Measurements from ENCODE around the gene CLN3.
"Not testable (repeated sequence)": the region's sequence is repeated elsewhere in the genome, so short reads cannot be mapped to it uniquely, and the experiment has no call there.

Gene CLN3

DNA sequence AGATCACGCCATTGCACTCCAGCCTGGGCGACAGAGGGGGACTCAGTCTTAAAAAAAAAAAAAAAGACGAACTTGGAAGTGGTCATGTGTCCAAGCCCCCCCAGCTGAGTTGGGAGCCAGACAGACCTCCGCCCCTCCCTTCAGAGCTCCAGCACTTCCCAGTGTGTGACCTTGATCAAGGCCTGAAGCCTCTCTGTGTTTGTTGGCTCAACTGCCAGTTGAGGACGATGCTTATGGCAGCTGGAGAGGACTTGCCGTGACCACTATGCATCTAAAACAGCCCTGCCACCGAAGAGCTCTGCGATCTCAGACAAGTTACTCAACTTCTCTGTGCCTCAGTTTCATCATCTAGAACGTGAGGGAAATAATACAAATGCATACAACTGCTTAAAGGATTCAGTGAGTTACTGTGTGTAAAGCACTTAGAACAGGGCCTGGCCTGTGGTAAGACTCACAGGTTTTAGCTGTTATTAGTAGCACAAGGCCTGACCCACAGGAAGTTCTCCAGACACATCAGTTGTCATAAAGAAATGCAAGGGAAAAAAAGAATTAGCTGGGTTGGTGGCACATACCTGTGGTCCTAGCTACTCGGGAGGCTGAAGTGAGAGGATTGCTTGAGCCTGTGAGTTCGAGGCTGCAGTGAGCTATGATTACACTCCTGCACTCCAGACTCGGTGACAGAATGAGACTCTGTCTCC lies 21.8 kb upstream of the CLN3 start:
- no peak for DNase-seq

DNA sequence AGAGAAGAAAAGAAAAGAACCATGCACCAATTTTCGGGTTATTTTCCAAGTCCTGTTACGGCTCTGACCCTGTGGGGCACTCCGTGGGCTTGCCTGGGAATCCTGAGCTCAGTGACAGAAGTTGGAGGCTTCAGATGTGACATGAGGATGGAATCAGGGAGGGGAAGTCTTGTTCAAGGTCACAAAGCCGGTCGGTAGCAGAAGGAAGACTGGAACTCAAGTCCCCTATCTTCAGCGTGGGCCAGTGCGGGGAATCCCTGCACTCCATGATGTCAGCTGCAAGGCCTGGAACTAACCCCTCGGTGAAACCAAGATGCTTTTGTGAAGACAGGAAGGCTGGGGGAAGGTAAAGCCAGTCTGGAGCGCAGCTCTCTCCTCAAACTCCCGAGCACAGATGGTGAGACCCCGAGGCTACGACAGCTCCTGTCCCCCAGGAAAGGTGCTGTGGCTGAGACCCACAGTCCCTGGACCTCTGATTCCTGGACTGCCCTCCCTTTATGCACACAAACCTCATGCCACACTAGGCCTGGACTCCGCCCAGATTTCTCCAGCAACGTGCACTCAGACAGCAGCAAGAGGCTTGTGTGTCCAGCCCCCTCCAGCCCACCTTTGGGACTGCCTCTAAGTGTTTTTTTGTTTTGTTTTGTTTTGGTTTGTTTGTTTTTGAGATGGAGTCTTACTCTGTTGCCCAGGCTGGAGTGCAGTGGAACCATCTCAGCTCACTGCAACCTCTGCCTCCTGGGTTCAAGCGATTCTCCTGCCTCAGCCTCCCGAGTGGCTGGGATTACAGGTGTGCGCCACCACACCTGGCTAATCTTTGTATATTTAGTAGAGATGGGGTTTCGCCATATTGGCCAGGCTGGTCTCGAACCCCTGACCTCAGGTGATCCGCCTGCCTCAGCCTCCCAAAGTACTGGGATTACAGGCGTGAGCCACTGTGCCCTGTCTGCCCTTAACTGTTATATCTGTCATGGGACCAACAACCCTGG lies 20.2 kb upstream of the CLN3 start:
- no peak for DNase-seq

GRCh38 chr16:28511031-28511430 lies 19.2 kb upstream of the CLN3 start:
- no peak for DNase-seq

DNA sequence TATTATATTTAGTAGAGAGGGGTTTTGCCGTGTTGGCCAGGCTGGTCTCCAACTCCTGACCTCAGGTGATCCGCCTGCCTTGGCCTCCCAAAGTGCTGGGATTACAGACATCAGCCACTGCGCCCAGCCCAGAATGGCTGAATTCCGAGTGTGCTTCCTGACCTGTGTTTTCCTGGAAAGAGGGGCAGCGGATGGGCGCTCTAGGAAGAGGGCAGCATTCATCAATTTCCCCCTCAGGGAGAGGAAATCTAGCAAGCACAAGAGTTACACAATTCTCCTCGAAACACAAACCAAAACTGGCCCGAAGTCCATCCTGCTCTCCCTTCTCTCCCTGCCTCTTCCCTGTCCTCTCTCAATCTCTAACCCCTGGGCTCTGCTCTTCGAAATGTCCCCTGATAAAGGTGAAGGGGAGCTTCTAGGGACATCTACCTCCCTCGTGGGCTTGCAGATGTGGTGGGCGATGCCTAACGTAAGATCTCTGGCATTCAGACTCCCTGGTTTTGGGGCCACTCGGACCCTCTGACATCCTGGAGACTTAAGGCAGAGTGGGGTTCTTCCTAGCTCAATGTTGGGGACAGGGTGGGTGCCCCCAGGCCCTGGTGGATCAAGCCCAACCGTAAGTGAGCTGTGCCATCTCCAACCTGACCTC lies 13.7 kb upstream of the CLN3 start:
- DNase-seq, result no peak

DNA sequence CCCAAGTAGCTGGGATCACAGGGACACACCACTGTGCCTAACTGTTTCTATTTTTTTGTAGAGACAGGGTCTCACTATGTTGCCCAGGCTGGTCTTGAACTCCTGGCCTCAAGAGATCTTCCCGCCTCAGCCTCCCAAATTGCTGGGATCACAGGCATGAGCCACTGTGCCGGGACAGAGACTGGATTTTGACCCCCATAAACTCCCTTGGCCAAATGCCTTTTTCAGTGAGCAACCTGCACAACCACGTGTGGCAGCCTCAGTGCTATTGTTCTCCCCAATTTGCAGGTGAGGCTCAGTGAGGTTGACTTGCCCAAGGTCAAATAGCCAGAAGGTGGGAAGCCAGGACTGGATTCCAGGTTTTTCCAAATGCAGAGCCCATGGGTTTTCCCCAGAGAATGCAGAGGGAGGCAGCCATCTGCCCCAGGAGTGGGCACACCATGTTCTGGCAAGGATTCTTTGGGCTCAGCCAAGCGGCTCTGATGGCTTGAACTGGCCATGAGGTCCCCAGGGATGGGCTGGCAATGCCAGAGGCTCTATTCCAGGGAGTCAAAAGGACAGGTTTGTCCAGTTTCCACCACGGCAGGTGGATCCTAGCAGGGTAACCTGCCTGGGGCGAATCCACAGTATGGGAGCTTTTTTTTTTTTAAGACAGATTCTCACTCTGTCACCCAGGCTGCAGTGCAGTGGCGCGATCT lies 13.0 kb upstream of the CLN3 start:
- DNase-seq, result no peak

GRCh38 chr16:28503470-28504259 lies 11.8 kb upstream of the CLN3 start:
- no peak for DNase-seq

- DNase-seq, result no peak
Observed at GRCh38 chr16:28502290-28502689, 10.4 kb upstream of the CLN3 start.

- no peak for DNase-seq
Observed at GRCh38 chr16:28501258-28502232, 9.7 kb upstream of the CLN3 start.

DNA sequence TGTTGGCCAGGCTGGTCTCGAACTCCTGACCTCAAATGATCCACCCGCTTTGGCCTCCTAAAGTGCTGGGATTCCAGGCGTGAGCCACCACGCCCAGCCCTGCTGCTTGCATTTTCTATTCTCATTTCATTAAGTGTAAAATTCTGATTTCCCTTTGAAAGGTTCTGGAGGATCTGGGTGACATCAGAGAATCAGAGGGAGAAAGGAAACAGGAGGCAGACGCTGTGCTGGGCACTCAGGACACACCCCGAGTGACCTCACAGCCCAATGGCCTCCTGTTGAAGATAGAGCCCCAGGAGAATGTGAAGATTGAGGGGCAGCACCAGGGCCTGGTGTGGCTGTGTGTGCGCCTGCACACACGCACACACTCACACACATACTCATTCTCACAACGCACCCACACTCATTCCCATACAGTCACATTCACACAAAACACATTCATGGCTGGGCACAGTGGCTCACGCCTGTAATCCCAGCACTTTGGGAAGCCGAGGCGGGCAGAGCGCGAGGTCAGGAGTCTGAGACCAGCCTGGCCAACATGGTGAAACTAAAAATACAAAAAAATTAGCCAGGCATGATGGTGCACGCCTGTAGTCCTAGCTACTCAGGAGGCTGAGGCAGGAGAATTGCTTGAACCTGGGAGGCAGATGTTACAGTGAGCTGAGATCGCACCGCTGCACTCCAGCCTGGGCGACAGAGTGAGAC lies 8.8 kb upstream of the CLN3 start:
- not testable (repeated sequence) for DNase-seq

- no peak for DNase-seq
Observed at GRCh38 chr16:28499854-28500253, 8.0 kb upstream of the CLN3 start.

DNA sequence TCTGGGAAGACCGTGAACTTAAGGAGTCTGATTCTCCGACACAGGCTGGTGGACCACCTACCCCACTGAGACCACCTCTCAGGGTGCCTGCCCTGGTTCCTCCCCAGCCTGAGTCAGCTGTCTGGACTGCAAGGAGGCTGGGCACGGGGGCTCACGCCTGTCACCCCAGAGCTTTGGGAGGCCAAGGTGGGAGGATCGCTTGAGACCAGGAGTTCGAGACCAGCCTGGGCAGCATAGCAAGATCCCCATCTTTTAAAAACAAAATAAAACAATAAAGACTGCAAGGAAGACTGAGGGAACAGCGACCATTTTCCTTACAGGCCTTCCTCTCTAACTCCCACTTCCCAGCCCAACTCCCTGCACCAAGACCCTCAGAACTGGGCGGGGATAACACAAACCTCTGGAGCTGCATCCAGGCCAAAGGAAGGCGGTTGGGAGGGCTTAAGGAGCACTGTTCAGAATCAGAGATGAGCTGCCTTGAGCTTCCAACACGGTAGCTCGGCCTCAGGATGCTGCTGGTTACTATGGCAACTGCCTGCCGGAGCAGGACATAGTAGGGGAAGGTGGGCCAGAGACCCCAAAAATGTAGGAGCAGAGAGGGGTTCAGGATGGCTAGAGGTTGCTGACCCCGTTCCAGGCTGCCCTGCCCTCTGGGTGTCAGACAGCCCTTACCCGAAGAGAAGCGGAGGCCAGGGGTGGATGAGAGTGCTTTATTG lies 7.0 kb upstream of the CLN3 start:
- no peak for DNase-seq

DNA sequence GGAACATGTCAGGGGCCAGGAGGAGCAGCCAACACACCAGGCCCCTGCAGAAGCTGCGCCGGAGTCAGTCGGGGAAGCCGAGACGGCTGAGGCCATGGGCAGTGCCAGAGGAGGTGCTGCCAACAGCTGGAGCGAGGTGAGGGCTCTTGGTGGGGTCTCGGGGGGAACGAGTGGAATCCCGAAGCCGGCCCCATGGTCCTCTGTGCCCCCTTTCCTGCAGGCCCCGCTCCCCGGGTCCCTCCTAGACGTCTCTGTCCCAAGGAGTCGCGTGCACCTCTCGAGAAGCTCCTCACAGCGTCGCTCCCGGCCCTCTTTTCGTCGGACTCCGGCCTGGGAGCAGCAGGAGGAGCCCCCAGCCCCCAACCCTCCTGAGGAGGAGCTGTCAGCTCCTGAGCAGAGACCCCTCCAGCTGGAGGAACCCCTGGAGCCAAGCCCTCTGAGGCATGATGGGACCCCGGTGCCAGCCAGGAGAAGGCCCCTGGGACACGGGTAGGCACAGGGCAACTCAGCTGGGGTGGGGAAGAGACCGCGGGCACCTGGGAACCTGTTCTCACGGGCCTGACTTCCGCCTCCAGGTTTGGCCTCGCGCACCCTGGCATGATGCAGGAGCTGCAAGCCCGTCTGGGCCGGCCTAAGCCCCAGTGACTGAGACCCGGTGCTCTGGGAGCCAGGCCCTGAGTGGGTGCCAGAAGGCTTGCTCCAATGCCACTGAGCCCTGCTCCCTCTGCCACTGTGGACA lies 6.2 kb upstream of the CLN3 start:
- DNase-seq, result no peak

- no peak for DNase-seq
Observed at GRCh38 chr16:28497386-28497785, 5.5 kb upstream of the CLN3 start.

GRCh38 chr16:28496844-28497243 lies 5.0 kb upstream of the CLN3 start:
- DNase-seq, result no peak

DNA sequence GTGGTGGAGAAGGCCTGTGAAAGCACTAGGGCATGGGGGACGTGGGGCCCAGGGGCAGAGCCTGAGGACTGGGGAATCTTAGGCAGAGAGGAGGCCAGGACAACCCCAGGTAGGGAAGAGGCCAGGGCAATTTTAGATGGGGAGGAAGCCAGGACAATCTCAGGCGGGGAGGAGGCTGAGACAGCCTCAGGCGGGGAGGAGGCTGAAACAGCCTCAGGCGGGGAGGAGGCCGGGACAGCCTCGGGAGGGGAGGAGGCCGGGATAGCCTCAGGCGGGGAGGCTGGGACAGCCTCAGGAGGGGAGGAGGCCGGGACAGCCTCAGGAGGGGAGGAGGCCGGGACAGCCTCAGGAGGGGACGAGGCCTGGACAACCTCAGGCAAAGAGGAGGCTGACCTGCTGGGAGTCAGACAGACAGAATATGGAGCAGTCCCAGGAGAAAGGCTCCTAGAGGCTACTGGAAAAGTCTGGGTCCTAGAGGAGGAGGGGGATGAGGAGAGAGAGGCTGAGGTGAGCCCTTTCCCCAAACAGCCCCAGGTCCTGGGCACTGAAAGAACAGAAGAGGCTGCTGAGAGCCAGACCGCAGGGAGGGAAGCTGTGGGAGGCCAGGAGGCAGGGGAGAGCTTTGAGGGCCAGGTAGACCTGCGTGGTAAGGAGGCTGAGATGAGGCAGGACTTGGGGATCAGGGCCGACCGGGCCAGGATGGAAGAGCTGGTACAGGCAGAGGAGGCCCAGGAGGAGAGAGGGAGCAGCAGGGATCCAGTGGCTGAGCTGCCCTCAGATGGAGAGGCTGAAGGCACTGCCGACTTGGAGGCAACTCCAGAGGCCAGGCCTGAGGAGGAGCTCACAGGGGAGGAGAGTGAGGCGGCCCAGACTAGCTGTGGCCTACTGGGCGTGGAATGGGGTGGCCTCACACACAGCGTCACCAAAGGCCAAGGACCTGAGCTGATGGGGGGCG lies 4.2 kb upstream of the CLN3 start:
- DNase-seq, result no peak

- DNase-seq, result no peak
Observed at GRCh38 chr16:28495098-28495793, 3.4 kb upstream of the CLN3 start.
